Loucy (cell line): Measurements from ENCODE around the gene FOXO3.

Experiments
- CTCF ChIP-seq: fragments of 200-600 bp; sonication (generic); conservative IDR thresholded peaks from 2 replicates; pipeline ENCODE4 v1.5.1; 2014; ENCODE audit warnings: mild to moderate bottlenecking, antibody characterized with exemption, low read length
- EZH2phosphoT487 ChIP-seq: fragments of 200-600 bp; IDR thresholded peaks from 2 replicates; pipeline ENCODE4 v1.6.1; 2018; ENCODE audit warnings: antibody characterized with exemption, mild to moderate bottlenecking, moderate library complexity, borderline replicate concordance

GRCh38 chr6:108671175-108671574, 110.5 kb downstream of the FOXO3 start:
- TF ChIP-seq CTCF (no peak), EZH2phosphoT487 (no peak)
